Endothelial cell of umbilical vein (primary cell): ENCODE measurements around the gene ZKSCAN4.

Source experiments
- EZH2 ChIP-seq: IDR thresholded peaks from 2 replicates; pipeline ENCODE4 v1.6.1; 2012; ENCODE audit warnings: borderline replicate concordance, low read depth, mild to moderate bottlenecking, moderate library complexity, low read length, inconsistent platforms; ENCODE audit not compliant: severe bottlenecking
- JUN ChIP-seq: IDR thresholded peaks from 2 replicates; pipeline ENCODE4 v1.6.1; 2011; ENCODE audit warnings: borderline replicate concordance, low read depth; ENCODE audit not compliant: insufficient read length, insufficient read depth
- POLR2AphosphoS5 ChIP-seq: IDR thresholded peaks from 2 replicates; pipeline ENCODE4 v1.6.1; 2012; ENCODE audit warnings: low read depth, mild to moderate bottlenecking, control low read depth, low read length, moderate library complexity; ENCODE audit not compliant: insufficient read depth
- TF ChIP-seq, protein P1 (sequence below), 2 donors: IDR thresholded peaks; 1 replicate in 1 of 2; 2 replicates in 1 of 2; pipeline ENCODE4 v1.5.1; 2011; ENCODE audit warnings: low read length in 2 of 2, mild to moderate bottlenecking in 2 of 2, moderate library complexity in 2 of 2, control low read depth in 1 of 2, inconsistent platforms in 1 of 2, low read depth in 1 of 2; ENCODE audit not compliant: insufficient read depth in 1 of 2; ENCODE audit errors: extremely low read depth in 1 of 2
- TF ChIP-seq, protein P2 (sequence below): IDR thresholded peaks from 2 replicates; pipeline ENCODE4 v1.6.1; 2011; ENCODE audit not compliant: insufficient read depth, insufficient read length

DNA sequence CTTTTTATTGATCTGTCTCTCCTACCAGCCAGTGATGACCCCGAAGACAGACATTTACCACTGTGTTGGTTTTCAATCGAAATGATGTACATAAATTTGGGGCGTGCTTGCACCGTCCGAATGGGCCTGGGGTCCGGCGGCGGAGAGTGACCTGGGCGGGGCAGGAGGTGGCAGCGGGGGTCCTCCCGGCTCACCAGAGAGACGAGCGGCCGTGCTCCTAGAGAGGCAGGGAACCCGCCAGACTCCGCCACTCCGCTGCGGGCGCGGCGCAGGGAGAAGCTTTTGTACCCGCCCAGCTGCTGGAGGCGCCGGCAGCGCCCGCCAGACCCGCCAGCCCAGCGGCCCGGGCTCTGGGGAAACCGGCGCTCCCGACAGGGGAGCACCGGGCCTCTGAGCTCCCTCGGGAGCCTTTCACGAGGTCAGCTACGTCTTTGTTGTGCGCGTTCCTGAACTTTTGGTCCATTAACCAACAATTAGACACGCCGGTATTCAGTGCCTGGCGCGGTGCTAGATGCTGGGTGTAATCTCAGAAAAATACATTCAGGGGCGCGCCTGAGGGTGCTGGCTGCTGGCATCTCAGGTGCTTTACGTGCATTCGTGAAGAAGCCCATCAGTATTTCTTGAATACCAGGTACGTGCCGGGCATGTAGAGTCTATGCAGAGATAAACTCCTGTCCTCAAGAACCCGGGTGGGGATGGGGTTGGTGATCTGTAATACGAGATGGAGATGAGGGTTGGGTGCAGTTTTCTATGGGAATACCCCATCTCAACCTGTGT, 29.4 kb upstream of the ZKSCAN4 start, which contains the start of gene PGBD1:
- TF ChIP-seq EZH2 (no peak), JUN (no peak), POLR2AphosphoS5 (peak; percentile 79)
- TF ChIP-seq, protein P1, sequence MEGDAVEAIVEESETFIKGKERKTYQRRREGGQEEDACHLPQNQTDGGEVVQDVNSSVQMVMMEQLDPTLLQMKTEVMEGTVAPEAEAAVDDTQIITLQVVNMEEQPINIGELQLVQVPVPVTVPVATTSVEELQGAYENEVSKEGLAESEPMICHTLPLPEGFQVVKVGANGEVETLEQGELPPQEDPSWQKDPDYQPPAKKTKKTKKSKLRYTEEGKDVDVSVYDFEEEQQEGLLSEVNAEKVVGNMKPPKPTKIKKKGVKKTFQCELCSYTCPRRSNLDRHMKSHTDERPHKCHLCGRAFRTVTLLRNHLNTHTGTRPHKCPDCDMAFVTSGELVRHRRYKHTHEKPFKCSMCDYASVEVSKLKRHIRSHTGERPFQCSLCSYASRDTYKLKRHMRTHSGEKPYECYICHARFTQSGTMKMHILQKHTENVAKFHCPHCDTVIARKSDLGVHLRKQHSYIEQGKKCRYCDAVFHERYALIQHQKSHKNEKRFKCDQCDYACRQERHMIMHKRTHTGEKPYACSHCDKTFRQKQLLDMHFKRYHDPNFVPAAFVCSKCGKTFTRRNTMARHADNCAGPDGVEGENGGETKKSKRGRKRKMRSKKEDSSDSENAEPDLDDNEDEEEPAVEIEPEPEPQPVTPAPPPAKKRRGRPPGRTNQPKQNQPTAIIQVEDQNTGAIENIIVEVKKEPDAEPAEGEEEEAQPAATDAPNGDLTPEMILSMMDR (IDR thresholded peaks at IDR 0.05; ENCODE audit: extremely low read depth in 1 of 2, insufficient read depth in 1 of 2, low read depth in 1 of 2, low read length in 2 of 2) = no peak
- TF ChIP-seq, protein P2, sequence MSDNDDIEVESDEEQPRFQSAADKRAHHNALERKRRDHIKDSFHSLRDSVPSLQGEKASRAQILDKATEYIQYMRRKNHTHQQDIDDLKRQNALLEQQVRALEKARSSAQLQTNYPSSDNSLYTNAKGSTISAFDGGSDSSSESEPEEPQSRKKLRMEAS = no peak
